Activated naive CD4-positive, alpha-beta T cell treated with anti-CD3 and anti-CD28 coated beads for 36 hours (primary cell): ENCODE results near the gene BTG2. TPM values are rescaled to one million over a fixed set of nuclear protein-coding genes. Genes with fewer than 3 reads are reported as not detected.

ENCODE experiments used
- CTCF ChIA-PET: fragments of 350-600 bp; sonication (Branson Sonifier 250); formaldehyde crosslinking; loops from one replicate; lab custom pipeline; 2021; ENCODE audit warnings: antibody characterized with exemption; lab: Charles Lee
- DNase-seq: peaks from one replicate; pipeline ENCODE4 v3.0.0-alpha.2; 2020
- H3K27ac Mint-ChIP-seq: one replicate; pipeline ENCODE4 v1.8.0; 2021; ENCODE audit warnings: mild to moderate bottlenecking, mixed read lengths
- H3K27me3 Mint-ChIP-seq: one replicate; pipeline ENCODE4 v1.8.0; 2021; ENCODE audit warnings: low read depth, mixed read lengths
- H3K36me3 Mint-ChIP-seq: one replicate; pipeline ENCODE4 v1.8.0; 2021; ENCODE audit warnings: low read depth, mixed read lengths
- H3K4me1 Mint-ChIP-seq: one replicate; pipeline ENCODE4 v1.8.0; 2021; ENCODE audit warnings: low read depth, mixed read lengths
- H3K4me3 Mint-ChIP-seq: one replicate; pipeline ENCODE4 v1.8.0; 2021; ENCODE audit warnings: mild to moderate bottlenecking, moderate library complexity, mixed read lengths
- H3K9me3 Mint-ChIP-seq: one replicate; pipeline ENCODE4 v1.8.0; 2021; ENCODE audit warnings: mixed read lengths
- intact Hi-C: fragments of 100-400 bp; cut with micrococcal nuclease; formaldehyde crosslinking; loops from one replicate; pipeline ENCODE4 v1.15.1; 2023
- total RNA-seq, 2 experiments: library from RNA; stranded (reverse); gene quantifications; one replicate each; pipeline ENCODE4 v1.2.3, GENCODE V29; 2021

BTG2 gene
- total RNA-seq, 2 experiments from 2014 or later: 106 to 109 TPM

- CTCF ChIA-PET: interaction anchor here (0.7 to 8.2 kb wide), 6 partner anchors 10 to 53 kb away, joined by 3 to 98 read pairs (median 23); partner anchors contain the start of gene BTG2
- peaks cover 62% of the 10 kb centered on the region for H3K4me1 Mint-ChIP-seq
- intact Hi-C loops: loop anchor here (1.0 to 10.0 kb wide), 6 partner anchors 9 to 1228 kb away; partner anchors contain the start of genes ATP2B4, KDM5B, LAX1 and MDM4
Measured at GRCh38 chr1:203287109-203287893, 18.0 kb upstream of the BTG2 start.

GRCh38 chr1:203287898-203288297 lies 17.4 kb upstream of the BTG2 start:
- peak overlapping the region; percentile 83 for H3K4me3 Mint-ChIP-seq
- intact Hi-C loops: loop anchor here (1.0 to 10.0 kb wide), 6 partner anchors 10 to 1227 kb away; partner anchors contain the start of genes ATP2B4, KDM5B, LAX1 and MDM4
- no peak for DNase-seq
- peak overlapping the region; percentile 99 for H3K27ac Mint-ChIP-seq
- CTCF ChIA-PET: interaction anchor here (1.0 to 8.2 kb wide), 7 partner anchors 10 to 53 kb away, joined by 3 to 98 read pairs (median 35); partner anchors contain the start of gene BTG2
- peaks cover 64% of the 10 kb centered on the region for H3K4me1 Mint-ChIP-seq
- H3K9me3 Mint-ChIP-seq: no peaks in the 10 kb centered on the region
- H3K27me3 Mint-ChIP-seq: no peaks in the 10 kb centered on the region
- no peaks in the 10 kb centered on the region for H3K36me3 Mint-ChIP-seq

More at GRCh38 chr1:203287109-203287893, 18.0 kb upstream of the BTG2 start:
- H3K27me3 Mint-ChIP-seq: no peaks in the 10 kb centered on the region
- H3K36me3 Mint-ChIP-seq: no peaks in the 10 kb centered on the region
- H3K4me3 Mint-ChIP-seq: peak overlapping the region; percentile 83
- H3K9me3 Mint-ChIP-seq: no peaks in the 10 kb centered on the region
- H3K27ac Mint-ChIP-seq: peak overlapping the region; percentile 99
- peak; percentile 91 for DNase-seq

- H3K9me3 Mint-ChIP-seq: no peaks in the 10 kb centered on the region
- no peaks in the 10 kb centered on the region for H3K27me3 Mint-ChIP-seq
- H3K36me3 Mint-ChIP-seq: no peaks in the 10 kb centered on the region
- CTCF ChIA-PET: interaction anchor here (1.0 to 8.2 kb wide), 8 partner anchors 11 to 52 kb away, joined by 3 to 98 read pairs (median 22); partner anchors contain the start of gene BTG2
- peak overlapping the region; percentile 99 for H3K27ac Mint-ChIP-seq
- peaks cover 68% of the 10 kb centered on the region for H3K4me1 Mint-ChIP-seq
- H3K4me3 Mint-ChIP-seq: peak overlapping the region; percentile 83
- intact Hi-C loops: loop anchor here (5.0 to 10.0 kb wide), 4 partner anchors 339 to 1226 kb away; partner anchors contain the start of genes ATP2B4, KDM5B, LAX1 and MDM4
- no peak for DNase-seq
Measured at GRCh38 chr1:203288400-203288799, 16.9 kb upstream of the BTG2 start.

GRCh38 chr1:203289281-203289981 lies 15.9 kb upstream of the BTG2 start:
- Mint-ChIP-seq H3K27me3 (no peaks in the 10 kb centered on the region), H3K9me3 (no peaks in the 10 kb centered on the region), H3K4me1 (peaks cover 72% of the 10 kb centered on the region), H3K36me3 (no peaks in the 10 kb centered on the region), H3K27ac (peak overlapping the region; percentile 99), H3K4me3 (peak overlapping the region; percentile 83)
- intact Hi-C loops: loop anchor here (1.0 to 10.0 kb wide), 7 partner anchors 16 to 1225 kb away; partner anchors contain the start of genes ATP2B4, BTG2, KDM5B and LAX1
- CTCF ChIA-PET: interaction anchor here (1.0 to 8.2 kb wide), 10 partner anchors 10 to 250 kb away, joined by 3 to 98 read pairs (median 6); partner anchors contain the start of gene BTG2
- DNase-seq: peak; percentile 97

GRCh38 chr1:203289982-203290260 lies 15.4 kb upstream of the BTG2 start:
- intact Hi-C loops: loop anchor here (1.0 to 10.0 kb wide), 7 partner anchors 15 to 1225 kb away; partner anchors contain the start of genes ATP2B4, BTG2, KDM5B and LAX1
- Mint-ChIP-seq H3K36me3 (no peaks in the 10 kb centered on the region), H3K4me3 (peak overlapping the region; percentile 83), H3K9me3 (no peaks in the 10 kb centered on the region), H3K27me3 (no peaks in the 10 kb centered on the region), H3K27ac (peak overlapping the region; percentile 99), H3K4me1 (peaks cover 76% of the 10 kb centered on the region)
- DNase-seq: no peak
- CTCF ChIA-PET: interaction anchor here (1.0 to 8.2 kb wide), 9 partner anchors 12 to 251 kb away, joined by 3 to 98 read pairs (median 9); partner anchors contain the start of gene BTG2

GRCh38 chr1:203290261-203291089 lies 14.8 kb upstream of the BTG2 start:
- CTCF ChIA-PET: interaction anchor here (0.5 to 8.2 kb wide), 9 partner anchors 13 to 1440 kb away, joined by 3 to 98 read pairs (median 5); partner anchors contain the start of gene BTG2

GRCh38 chr1:203291201-203292096 lies 13.9 kb upstream of the BTG2 start:
- Mint-ChIP-seq H3K4me3 (peak overlapping the region; percentile 83), H3K9me3 (no peaks in the 10 kb centered on the region), H3K4me1 (peaks cover 76% of the 10 kb centered on the region), H3K27me3 (no peaks in the 10 kb centered on the region), H3K27ac (peak overlapping the region; percentile 99), H3K36me3 (no peaks in the 10 kb centered on the region)
- no peak for DNase-seq
- intact Hi-C loops: no loop called here
- CTCF ChIA-PET: interaction anchor here (0.5 to 8.2 kb wide), 9 partner anchors 14 to 1439 kb away, joined by 3 to 98 read pairs (median 5); partner anchors contain the start of gene BTG2

More at GRCh38 chr1:203290261-203291089, 14.8 kb upstream of the BTG2 start:
- intact Hi-C loops: no loop called here
- Mint-ChIP-seq H3K36me3 (no peaks in the 10 kb centered on the region), H3K4me3 (peak overlapping the region; percentile 83), H3K27me3 (no peaks in the 10 kb centered on the region), H3K9me3 (no peaks in the 10 kb centered on the region), H3K4me1 (peaks cover 82% of the 10 kb centered on the region), H3K27ac (peak overlapping the region; percentile 99)
- DNase-seq: peak; percentile 99

- Mint-ChIP-seq H3K9me3 (no peaks in the 10 kb centered on the region), H3K27ac (no peak overlapping the region), H3K4me3 (no peak overlapping the region), H3K4me1 (peaks cover 54% of the 10 kb centered on the region), H3K27me3 (no peaks in the 10 kb centered on the region), H3K36me3 (no peaks in the 10 kb centered on the region)
- CTCF ChIA-PET: interaction anchor here (0.6 to 1.9 kb wide), 5 partner anchors 22 to 454 kb away, joined by 3 to 6 read pairs (median 5); no protein-coding TSS in a partner anchor
- intact Hi-C loops: no loop called here
- DNase-seq: no peak
Measured at GRCh38 chr1:203295796-203296195, 9.5 kb upstream of the BTG2 start.

- Mint-ChIP-seq H3K36me3 (no peaks in the 10 kb centered on the region), H3K4me3 (no peak overlapping the region), H3K27me3 (no peaks in the 10 kb centered on the region), H3K27ac (no peak overlapping the region), H3K9me3 (no peaks in the 10 kb centered on the region), H3K4me1 (peaks cover 51% of the 10 kb centered on the region)
- intact Hi-C loops: no loop called here
- CTCF ChIA-PET: interaction anchor here (1.9 to 2.2 kb wide), 2 partner anchors 11 to 27 kb away, joined by 5 to 7 read pairs; no protein-coding TSS in a partner anchor
- DNase-seq: no peak
Measured at GRCh38 chr1:203296460-203297073, 8.8 kb upstream of the BTG2 start.

GRCh38 chr1:203299169-203299568 lies 6.2 kb upstream of the BTG2 start:
- DNase-seq: no peak
- CTCF ChIA-PET: interaction anchor here (0.9 to 2.6 kb wide), 8 partner anchors 8 to 41 kb away, joined by 3 to 7 read pairs (median 4); no protein-coding TSS in a partner anchor
- Mint-ChIP-seq H3K9me3 (no peaks in the 10 kb centered on the region), H3K4me1 (peaks cover 48% of the 10 kb centered on the region), H3K36me3 (no peaks in the 10 kb centered on the region), H3K4me3 (no peak overlapping the region), H3K27me3 (no peaks in the 10 kb centered on the region), H3K27ac (no peak overlapping the region)
- intact Hi-C loops: no loop called here
